Prostate gland (tissue), 2 donors: ENCODE measurements around the gene EFEMP2.

Experiments used
- CTCF ChIP-seq, 4 experiments: fragments of 200-600 bp in 2 of 4; fragments of 450-650 bp in 2 of 4; sonication (generic) in 2 of 4; IDR thresholded peaks; 1 replicate in 3 of 4; 2 replicates in 1 of 4; pipeline ENCODE4 v1.5.1; 2016 to 2019; ENCODE audit warnings: antibody characterized with exemption in 4 of 4, mild to moderate bottlenecking in 2 of 4, moderate library complexity in 2 of 4
- POLR2A ChIP-seq: fragments of 450-650 bp; IDR thresholded peaks from one replicate; pipeline ENCODE4 v1.6.1; 2016; ENCODE audit warnings: antibody characterized with exemption, mild to moderate bottlenecking
- POLR2AphosphoS5 ChIP-seq: sonication (generic); formaldehyde crosslinking; IDR thresholded peaks from one replicate; pipeline ENCODE4 v1.6.1; 2017; ENCODE audit warnings: antibody characterized with exemption

GRCh38 chr11:65851083-65851579 is 21.5 kb downstream of the EFEMP2 start:
- no peak for TF ChIP-seq CTCF (IDR thresholded peaks at IDR 0.05)
- no peak for TF ChIP-seq POLR2A
- no peak for TF ChIP-seq POLR2AphosphoS5
